ENCODE results near the gene NAXE.
A peak's percentile ranks its signal among the peaks of the same experiment; 100 is the strongest.
"Not testable (repeated sequence)": the region's sequence is repeated elsewhere in the genome, so short reads cannot be mapped to it uniquely, and the experiment has no call there.

The NAXE gene

GRCh38 chr1:156625436-156626078 is 34.0 kb downstream of the NAXE start:
- DNase-seq = peak; percentile 29 to 73

GRCh38 chr1:156626079-156626438 is 34.5 kb downstream of the NAXE start:
- DNase-seq = no peak

- DNase-seq = peak; percentile 13 to 66
Measured at GRCh38 chr1:156627313-156627880, 35.8 kb downstream of the NAXE start.

DNA sequence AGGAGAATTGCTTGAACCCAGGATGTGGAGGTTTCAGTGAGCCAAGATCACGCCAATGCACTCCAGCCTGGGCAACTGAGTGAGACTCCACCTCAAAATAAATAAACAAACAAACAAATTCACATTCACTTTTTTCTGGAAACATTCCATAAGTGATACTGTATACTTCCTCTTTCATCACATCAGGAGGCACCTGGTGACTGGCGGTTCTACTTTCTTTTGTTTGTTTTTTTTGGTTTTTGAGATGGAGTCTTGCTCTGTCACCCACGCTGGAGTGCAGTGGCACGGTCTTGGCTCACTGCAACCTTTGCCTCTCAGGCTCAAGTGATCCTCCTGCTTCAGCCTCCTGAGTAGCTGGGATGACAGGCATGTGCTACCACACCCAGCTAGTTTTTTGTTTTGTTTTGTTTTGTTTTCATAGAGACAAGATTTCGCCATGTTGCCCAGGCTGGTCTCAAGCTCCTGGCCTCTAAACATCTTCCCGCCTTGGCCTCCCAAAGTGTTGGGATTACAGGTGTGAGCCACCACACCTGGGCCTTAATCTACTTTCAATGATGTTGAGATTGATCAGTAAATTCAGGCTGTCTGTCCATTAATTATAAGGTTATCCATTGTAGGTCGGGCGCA is 38.4 kb downstream of the NAXE start:
- no peak for DNase-seq

DNA sequence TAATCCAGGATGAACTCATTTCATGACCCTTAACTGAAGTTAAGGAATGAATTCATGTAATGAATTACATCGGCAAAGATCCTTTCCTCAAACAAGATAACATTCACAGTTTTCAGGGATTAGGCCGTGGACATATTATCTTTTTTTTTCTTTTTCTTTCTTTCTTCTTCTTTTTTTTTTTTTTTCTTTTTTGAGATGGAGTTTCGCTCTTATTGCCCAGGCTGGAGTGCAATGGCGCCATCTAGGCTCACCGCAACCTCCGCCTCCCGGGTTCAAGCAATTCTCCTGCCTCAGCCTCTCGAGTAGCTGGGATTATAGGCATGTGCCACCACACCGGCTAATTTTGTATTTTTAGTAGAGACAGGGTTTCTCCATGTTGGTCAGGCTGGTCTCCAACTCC is 39.6 kb downstream of the NAXE start:
- not testable (repeated sequence) for DNase-seq

- no peak for DNase-seq
Measured at GRCh38 chr1:156632355-156632754, 40.8 kb downstream of the NAXE start.

DNA sequence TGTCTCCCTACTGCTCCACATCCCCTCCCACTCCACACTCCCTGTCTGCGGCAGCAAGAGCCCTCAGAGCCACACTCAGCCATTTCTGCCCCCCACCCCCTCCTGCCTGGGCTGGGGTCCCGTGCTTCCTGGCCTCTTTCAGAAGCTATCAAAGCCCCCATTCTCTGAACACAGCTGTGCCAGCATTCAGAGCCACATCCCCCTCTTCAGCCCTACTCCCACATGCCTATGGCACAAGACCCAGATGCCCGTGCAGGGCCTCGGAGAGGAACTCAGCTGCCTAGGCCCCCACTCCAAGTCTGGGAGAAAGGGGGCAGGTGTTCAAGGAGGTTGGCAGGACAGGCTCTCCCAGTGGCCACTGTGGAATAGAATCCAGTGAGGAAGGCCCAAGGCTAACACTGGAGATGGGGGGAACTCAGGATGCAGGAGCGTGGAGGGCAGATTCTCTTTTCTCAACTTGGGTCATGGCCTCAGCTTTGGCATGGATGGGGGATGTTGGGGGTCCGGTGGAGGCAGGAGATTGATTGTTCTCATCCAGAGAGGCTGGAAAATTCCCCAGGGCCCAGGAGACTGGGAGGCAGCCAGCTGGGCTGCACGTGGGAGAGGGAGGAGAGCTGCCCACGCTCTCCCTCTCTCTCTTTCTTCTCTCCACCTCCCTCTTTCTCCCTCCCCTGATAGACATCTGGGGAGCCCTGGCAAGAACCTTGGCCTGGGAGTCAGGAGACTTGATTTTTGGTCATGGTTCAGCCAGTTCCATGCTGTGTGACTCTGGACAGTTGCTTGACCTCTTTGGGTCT is 46.8 kb downstream of the NAXE start:
- no peak for DNase-seq

DNA sequence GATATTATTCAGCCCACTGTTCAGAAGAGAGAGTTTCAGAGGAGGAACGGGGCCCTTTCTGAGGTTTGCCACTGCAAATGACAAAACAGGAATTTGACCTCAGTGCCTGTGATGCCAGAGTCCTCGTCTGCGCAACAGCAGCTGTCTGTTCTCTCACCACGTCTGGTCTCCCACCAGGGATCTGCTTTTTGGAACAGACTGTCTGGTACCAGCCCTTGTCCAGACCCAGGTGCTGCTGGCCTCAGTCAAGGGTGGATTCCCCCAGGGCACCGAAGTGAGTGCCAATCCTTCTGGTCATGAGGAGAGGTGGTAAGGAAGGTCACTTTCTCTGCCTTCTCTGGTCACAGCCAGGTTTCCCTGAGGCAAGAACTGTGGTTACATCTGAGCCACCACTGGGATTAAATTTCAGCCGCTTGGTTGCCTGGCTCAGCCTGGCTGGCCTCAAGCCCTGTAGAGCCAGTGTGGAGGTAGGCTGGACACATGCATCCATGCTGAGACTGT is 48.1 kb downstream of the NAXE start:
- no peak for DNase-seq

DNA sequence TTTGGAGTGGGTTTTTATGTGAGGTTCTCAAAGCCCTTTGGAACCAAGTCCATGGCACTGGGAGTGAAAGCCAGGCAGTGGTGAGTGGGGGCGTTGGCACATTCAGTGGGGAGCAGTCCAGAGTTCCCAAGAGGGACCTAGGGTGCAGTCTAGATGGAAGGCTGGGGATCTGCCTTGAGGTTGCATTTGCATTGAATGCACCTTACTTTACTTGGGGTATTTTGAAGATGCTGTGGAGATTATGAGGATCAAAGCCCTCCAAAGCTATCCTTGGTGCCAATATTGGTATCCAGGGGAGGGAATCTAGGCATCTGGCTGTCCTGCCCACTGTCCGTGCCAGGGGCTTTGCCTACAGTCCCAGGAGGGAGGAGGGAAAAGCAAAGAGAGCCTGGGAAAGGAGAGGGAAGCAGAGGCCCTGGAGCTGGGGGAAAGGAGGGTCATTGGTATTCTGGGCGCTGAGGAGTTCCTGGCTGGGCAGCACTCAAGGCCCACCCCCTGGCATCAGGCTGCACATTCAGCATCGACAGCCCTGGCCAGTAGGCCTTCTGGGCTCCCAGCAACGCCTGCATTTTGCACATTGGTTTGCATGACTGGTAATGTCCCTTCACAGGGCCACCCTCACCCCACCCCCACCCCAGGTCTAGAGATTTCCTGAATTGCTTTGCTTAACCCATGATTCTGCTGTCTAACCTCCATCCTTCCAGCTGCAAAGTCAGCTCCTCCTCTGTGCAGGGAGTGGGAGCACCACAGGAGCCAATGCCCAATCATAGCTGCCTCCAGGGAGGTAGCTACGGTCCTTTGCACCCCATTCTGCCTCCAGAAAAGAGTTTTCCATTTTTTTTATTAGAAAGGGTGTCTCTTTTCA is 49.5 kb downstream of the NAXE start:
- DNase-seq = no peak

GRCh38 chr1:156641761-156642264 is 50.2 kb downstream of the NAXE start, which contains the start of gene BCAN:
Gene BCAN, plus strand, starts transcription at chr1:156642117. Its CDS starts 3,938 bp downstream, at chr1:156646055.
- DNase-seq = no peak

GRCh38 chr1:156642265-156643048 is 50.9 kb downstream of the NAXE start:
- DNase-seq = no peak

- no peak for DNase-seq
Measured at GRCh38 chr1:156643049-156643777, 51.6 kb downstream of the NAXE start.

DNA sequence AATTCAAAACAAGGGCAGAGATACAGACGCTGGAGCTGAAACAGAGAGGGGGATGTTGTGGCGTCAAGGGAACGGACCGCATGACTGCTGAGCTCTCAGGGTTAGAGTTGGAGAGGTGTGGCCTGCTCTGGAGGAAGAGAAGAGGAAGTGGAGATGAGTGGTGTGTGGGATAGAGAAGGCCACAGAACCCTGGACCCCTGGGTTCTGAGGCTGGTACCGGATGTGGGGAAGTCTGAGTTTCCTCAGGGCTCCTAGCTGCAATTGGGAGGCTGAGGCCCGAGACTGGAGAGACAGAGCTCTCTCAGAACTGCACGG is 52.2 kb downstream of the NAXE start:
- DNase-seq = no peak
